BLaER1 treated with 17β-estradiol and CSF1 and Interleukin-3, amounts not matched to agents 10 nM and 100 nM (cell line): ENCODE data around the gene NUDT11.
"Not testable (repeated sequence)": the region's sequence is repeated elsewhere in the genome, so short reads cannot be mapped to it uniquely, and the experiment has no call there.

Experiments used
- H3K27ac ChIP-seq, 11 experiments: shearing (Covaris generic); formaldehyde crosslinking; 2 replicates each; pipeline ENCODE4 v1.8.1; 2022
- H3K27me3 ChIP-seq, 11 experiments: shearing (Covaris generic); formaldehyde crosslinking; 2 replicates each; pipeline ENCODE4 v1.8.1; 2022
- H3K36me3 ChIP-seq, 11 experiments: shearing (Covaris generic); formaldehyde crosslinking; 2 replicates each; pipeline ENCODE4 v1.8.1; 2022
- H3K4me1 ChIP-seq, 10 experiments: shearing (Covaris generic); formaldehyde crosslinking; 2 replicates each; pipeline ENCODE4 v1.8.1; 2022
- H3K4me2 ChIP-seq, 11 experiments: shearing (Covaris generic); formaldehyde crosslinking; 2 replicates each; pipeline ENCODE4 v1.8.1; 2022
- H3K4me3 ChIP-seq, 10 experiments: shearing (Covaris generic); formaldehyde crosslinking; 2 replicates each; pipeline ENCODE4 v1.8.1; 2022
- H3K9ac ChIP-seq, 11 experiments: shearing (Covaris generic); formaldehyde crosslinking; 2 replicates each; pipeline ENCODE4 v1.8.1; 2022
- H3K9me3 ChIP-seq, 11 experiments: shearing (Covaris generic); formaldehyde crosslinking; replicated peaks in 1 of 11; 2 replicates each; pipeline ENCODE4 v1.8.1; 2022
- H4K20me1 ChIP-seq, 11 experiments: shearing (Covaris generic); formaldehyde crosslinking; 2 replicates each; pipeline ENCODE4 v1.8.1; 2022
- Cebpa-rat ChIP-seq, 11 experiments: shearing (Covaris generic); IDR thresholded peaks; 2 replicates each; pipeline ENCODE4 v1.8.1; 2022

The NUDT11 gene

DNA sequence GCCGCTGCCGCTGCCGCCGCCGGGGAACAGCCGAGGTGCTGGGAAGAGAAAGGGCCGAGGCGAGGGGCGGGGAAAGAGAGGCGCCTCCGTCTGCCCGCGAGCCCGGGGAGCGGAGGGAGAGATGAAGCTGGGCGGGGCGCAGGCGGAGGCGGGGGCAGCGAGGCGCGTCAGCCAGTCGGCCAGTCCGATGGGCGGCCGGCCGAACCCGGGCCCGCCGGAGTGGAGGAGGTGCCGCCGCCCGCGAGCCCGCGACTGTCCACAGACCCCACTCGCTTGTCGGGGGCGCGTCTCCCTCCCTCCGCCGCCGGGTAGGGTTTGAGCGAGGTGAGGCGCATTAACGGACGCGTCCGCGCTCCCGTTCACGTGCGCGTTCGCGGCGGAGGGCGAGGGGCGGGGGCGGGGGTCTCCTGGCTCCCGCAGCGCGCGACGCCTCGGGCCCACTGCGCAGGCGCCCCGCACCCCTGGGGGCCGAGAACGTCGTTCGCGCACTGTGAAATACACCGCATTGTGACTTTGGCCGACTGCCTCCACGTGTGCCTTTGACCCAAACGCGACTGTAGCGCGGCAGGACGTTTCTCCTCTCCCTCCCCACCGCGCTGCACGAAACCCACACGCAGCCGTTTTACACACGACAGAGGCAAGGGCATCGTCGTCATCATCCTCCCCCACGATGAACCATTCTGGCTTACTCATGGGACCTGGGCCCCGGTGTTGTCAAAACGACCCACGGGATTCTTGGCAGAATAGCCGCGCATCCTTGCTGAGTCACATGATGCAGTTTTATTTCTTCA, at the start of gene NUDT11:
TSS of gene NUDT11 (minus strand) at position 92 of the 791 bp plus-strand sequence. CDS start 148 bp downstream, outside the sequence.
- Histone ChIP-seq H4K20me1 (peaks cover 0 to 25% (median 10%) of the 10 kb centered on the region in 11 experiments; a peak in 8 of 22 replicates), H3K4me1 (peaks cover 7 to 25% (median 15%) of the 10 kb centered on the region in 10 experiments; a peak in 17 of 20 replicates), H3K27ac (peak within 1 kb of the TSS in 10 of 11 experiments; percentile 36 to 82 (median 73); a peak in 20 of 22 replicates), H3K36me3 (no peaks in the 10 kb centered on the region), H3K4me2 (peak within 1 kb of the TSS; percentile 51 to 80 (median 70)), H3K9ac (peak within 1 kb of the TSS in 10 of 11 experiments; percentile 69 to 83 (median 78); a peak in 20 of 22 replicates), H3K4me3 (peak within 1 kb of the TSS; percentile 61 to 76 (median 68)), H3K9me3 (peaks cover 5 to 25% (median 14%) of the 10 kb centered on the region in 11 experiments; a peak in 17 of 22 replicates), H3K27me3 (peaks cover 41 to 64% (median 48%) of the 10 kb centered on the region in 11 experiments)
- no peak for TF ChIP-seq Cebpa-rat (IDR thresholded peaks at IDR 0.05)

DNA sequence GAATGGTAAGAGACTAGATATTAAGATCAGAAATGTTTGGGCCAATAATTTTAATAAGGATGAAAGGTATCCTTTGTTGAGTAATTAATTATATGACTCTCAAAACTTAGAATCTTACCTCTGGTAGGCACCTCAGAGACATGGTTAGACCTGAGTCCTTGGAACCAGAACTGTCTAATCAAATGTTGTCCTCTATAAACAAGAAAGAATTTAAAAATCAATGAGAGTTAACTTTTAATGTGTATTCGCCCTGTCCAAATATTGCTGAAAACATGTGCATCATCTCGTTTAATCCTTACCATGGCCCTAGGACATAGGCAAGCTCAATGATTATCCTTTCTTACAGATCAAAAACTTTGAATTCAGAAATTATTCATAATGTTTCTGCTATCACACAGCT, 24.0 kb upstream of the NUDT11 start:
- no peak overlapping the region for H3K27ac ChIP-seq
- no peaks in the 10 kb centered on the region for H3K36me3 ChIP-seq
- H3K4me1 ChIP-seq = no peaks in the 10 kb centered on the region
- H3K27me3 ChIP-seq = peaks cover 51 to 76% (median 67%) of the 10 kb centered on the region in 11 experiments
- no peak overlapping the region for H3K4me3 ChIP-seq
- peaks cover 0 to 4% (median 0%) of the 10 kb centered on the region in 11 experiments; a peak in 2 of 22 replicates for H4K20me1 ChIP-seq
- peaks cover 0 to 17% (median 6%) of the 10 kb centered on the region in 11 experiments; a peak in 10 of 22 replicates for H3K9me3 ChIP-seq
- no peak overlapping the region for H3K4me2 ChIP-seq
- no peak overlapping the region for H3K9ac ChIP-seq
- no peak for TF ChIP-seq Cebpa-rat (IDR thresholded peaks at IDR 0.05)

DNA sequence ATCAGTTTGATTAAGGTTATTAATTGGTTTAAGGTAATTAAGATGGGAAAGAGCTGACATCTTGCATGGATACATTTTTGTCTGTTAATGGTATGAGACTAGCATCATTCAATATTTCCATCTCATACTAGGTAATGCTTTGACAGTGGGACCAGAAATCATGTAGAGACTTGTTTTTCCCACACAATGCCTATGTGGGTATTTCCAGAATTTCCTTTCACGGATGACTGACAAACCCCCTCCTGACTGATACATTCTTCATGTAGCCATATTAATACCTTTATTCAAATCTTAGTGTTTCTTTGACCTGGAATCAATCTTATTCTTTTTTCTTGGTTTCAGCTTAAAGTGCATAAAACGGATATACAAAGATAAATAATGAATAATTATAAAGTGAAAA, 22.7 kb upstream of the NUDT11 start:
- not testable (repeated sequence) for H3K36me3 ChIP-seq, H3K9ac ChIP-seq, H3K27ac ChIP-seq, H3K4me2 ChIP-seq, H3K4me1 ChIP-seq, H4K20me1 ChIP-seq, H3K4me3 ChIP-seq
- H3K9me3 ChIP-seq = peaks cover 0 to 22% (median 6%) of the 10 kb centered on the region in 11 experiments; a peak in 10 of 22 replicates
- peaks cover 38 to 63% (median 55%) of the 10 kb centered on the region in 11 experiments for H3K27me3 ChIP-seq

DNA sequence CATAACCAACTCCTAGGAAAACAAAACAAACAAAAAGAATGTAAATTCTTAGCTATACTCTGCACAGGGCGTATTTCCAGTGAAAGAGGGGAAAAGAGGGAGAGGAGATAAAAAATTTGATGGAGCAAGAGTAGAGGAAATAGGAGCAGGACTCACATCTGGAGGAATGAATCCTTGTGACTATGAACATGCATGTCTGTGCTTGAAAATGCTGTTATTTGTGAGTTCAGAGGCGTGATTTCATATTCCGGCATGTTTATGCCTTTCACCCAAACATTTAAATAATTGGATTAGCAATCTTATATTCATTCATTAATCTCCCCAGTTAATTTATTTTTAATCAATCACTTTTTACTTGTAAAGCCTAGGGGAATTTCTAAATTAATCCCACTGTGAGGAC, 11.2 kb upstream of the NUDT11 start:
- Histone ChIP-seq H4K20me1 (no peaks in the 10 kb centered on the region; a peak in 1 of 22 replicates), H3K36me3 (no peaks in the 10 kb centered on the region), H3K4me1 (no peaks in the 10 kb centered on the region), H3K4me3 (no peak overlapping the region), H3K27ac (no peak overlapping the region), H3K4me2 (no peak overlapping the region), H3K9me3 (peaks cover 0 to 6% (median 0%) of the 10 kb centered on the region in 11 experiments; a peak in 3 of 22 replicates), H3K27me3 (peaks cover 65 to 92% (median 87%) of the 10 kb centered on the region in 11 experiments), H3K9ac (no peak overlapping the region)
- no peak for TF ChIP-seq Cebpa-rat (IDR thresholded peaks at IDR 0.05)

DNA sequence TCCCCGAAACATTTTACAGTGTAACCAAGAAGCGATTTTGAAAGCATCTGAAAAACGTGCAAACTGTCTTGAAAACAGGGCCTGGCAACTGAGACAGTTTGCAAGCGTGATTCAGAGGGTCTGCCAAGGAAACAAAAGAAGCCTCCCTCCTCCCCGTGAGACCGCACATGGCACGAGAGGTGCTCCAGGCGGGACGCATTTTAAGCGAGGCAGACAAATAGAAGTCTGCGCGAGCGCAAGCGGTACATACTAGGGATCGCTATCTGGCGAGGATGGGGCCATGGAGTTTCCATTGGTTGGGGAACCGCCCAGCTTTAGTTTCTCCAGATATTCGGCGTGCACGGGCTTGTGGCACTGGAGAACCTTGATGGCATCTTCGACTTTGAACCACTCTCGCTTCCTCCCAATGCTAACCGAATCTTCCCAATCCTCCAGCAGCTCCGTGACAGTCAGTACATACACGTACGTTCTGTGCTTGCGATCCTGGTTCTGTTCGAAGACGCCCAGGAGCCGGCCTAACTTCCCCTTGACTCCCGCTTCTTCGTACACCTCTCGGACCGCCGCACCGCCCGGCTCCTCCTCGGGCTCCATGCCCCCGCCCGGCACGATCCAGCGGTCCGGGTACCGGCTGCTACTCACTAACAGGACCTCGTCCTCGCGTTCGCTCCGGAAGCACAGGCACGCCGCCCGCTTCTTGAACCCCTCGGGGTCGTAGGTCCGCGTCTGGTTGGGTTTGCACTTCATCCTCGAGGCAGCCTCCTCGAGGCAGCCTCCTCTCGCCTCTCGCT, 497 bp downstream of the NUDT11 start:
- peaks cover 5 to 25% (median 14%) of the 10 kb centered on the region in 11 experiments; a peak in 17 of 22 replicates for H3K9me3 ChIP-seq
- not testable (repeated sequence) for H3K36me3 ChIP-seq
- peaks cover 7 to 27% (median 15%) of the 10 kb centered on the region in 10 experiments; a peak in 17 of 20 replicates for H3K4me1 ChIP-seq
- peaks cover 44 to 64% (median 49%) of the 10 kb centered on the region in 11 experiments for H3K27me3 ChIP-seq
- peak overlapping the region in 9 of 11 experiments; percentile 72 to 82 (median 73); a peak in 19 of 22 replicates for H3K27ac ChIP-seq
- peak overlapping the region in 10 of 11 experiments; percentile 69 to 83 (median 78); a peak in 20 of 22 replicates for H3K9ac ChIP-seq
- peaks cover 0 to 33% (median 18%) of the 10 kb centered on the region in 11 experiments; a peak in 8 of 22 replicates for H4K20me1 ChIP-seq
- peak overlapping the region; percentile 51 to 80 (median 66); a peak in 19 of 22 replicates for H3K4me2 ChIP-seq
- peak overlapping the region; percentile 61 to 76 (median 68) for H3K4me3 ChIP-seq

DNA sequence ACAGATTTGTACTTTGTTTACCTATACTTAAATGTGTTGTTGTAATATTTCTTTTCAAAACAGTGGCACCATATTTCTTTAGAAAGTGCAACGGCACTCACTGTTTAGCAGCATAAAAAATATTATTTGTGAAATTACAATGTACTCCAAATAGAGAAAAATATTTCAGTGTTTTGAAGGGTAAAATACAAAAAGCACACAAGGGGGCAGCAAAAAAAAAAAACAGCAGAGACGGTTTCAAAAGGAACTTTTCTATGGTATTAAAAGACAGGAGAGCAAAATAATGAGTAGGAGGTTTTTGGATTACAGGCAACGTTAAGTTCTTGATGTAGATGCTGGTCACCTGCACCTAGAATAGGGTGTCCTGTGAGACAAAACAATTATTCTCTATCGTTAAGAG, 2.0 kb downstream of the NUDT11 start:
- H3K4me3 ChIP-seq = peak overlapping the region in 8 of 10 experiments; percentile 65 to 76 (median 68); a peak in 16 of 20 replicates
- peaks cover 5 to 25% (median 14%) of the 10 kb centered on the region in 11 experiments; a peak in 17 of 22 replicates for H3K9me3 ChIP-seq
- H3K4me2 ChIP-seq = peak overlapping the region; percentile 46 to 78 (median 69); a peak in 21 of 22 replicates
- H3K27ac ChIP-seq = peak overlapping the region in 1 of 11 experiments; percentile 30; a peak in 1 of 22 replicates
- H3K36me3 ChIP-seq = peaks cover 0 to 12% (median 0%) of the 10 kb centered on the region in 11 experiments; a peak in 4 of 22 replicates
- H3K4me1 ChIP-seq = peaks cover 7 to 27% (median 15%) of the 10 kb centered on the region in 10 experiments; a peak in 17 of 20 replicates
- no peak for TF ChIP-seq Cebpa-rat (IDR thresholded peaks at IDR 0.05)
- H3K9ac ChIP-seq = peak overlapping the region in 7 of 11 experiments; percentile 77 to 83 (median 81); a peak in 14 of 22 replicates
- H3K27me3 ChIP-seq = peaks cover 43 to 64% (median 54%) of the 10 kb centered on the region in 11 experiments
- peaks cover 0 to 35% (median 19%) of the 10 kb centered on the region in 11 experiments; a peak in 9 of 22 replicates for H4K20me1 ChIP-seq

DNA sequence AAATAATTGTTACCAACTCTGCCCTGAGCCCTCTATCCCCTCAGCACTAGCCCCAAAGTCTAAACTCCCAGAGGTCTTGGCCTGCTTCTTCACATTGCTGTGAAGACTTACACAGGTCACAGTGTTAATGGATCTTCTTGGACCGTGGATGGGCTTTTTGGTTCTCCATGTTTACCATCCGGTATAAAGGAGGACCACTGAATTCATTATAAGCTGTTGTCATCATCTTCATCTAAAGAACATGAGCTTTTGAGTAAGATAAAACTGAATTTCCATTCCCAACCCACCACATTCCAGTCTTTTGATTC, 8.5 kb downstream of the NUDT11 start:
- no peak overlapping the region for H3K4me2 ChIP-seq
- peaks cover 0 to 27% (median 16%) of the 10 kb centered on the region in 11 experiments; a peak in 11 of 22 replicates for H4K20me1 ChIP-seq
- no peak overlapping the region for H3K4me3 ChIP-seq
- no peak for TF ChIP-seq Cebpa-rat (IDR thresholded peaks at IDR 0.05)
- H3K4me1 ChIP-seq = peaks cover 7 to 18% (median 11%) of the 10 kb centered on the region in 10 experiments; a peak in 17 of 20 replicates
- no peaks in the 10 kb centered on the region for H3K9me3 ChIP-seq
- H3K27ac ChIP-seq = peak overlapping the region in 2 of 11 experiments; percentile 47 to 59; a peak in 5 of 22 replicates
- H3K27me3 ChIP-seq = peaks cover 74 to 96% (median 88%) of the 10 kb centered on the region in 11 experiments
- H3K36me3 ChIP-seq = peaks cover 0 to 12% (median 0%) of the 10 kb centered on the region in 11 experiments; a peak in 4 of 22 replicates
- no peak overlapping the region for H3K9ac ChIP-seq

DNA sequence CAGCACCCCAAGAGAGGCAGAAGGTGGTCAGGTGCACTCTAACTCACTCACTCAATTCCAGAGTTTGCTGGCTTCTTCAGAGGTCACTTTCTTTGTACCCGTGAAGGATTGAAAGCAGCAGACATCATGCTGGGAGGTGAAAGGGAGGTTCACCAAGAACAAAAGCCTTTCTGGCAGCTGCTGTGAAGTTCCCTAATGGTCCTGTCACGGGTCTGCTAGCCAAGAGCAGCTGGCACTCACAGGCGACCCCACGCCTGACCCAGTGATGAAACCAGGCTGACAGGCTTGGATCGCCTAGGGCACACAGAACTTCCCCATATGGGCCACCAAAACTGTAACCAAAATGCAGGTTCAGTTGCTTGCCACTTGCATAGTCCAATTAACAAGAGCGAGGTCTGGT, 11.8 kb downstream of the NUDT11 start:
- Histone ChIP-seq H3K36me3 (no peaks in the 10 kb centered on the region), H3K4me3 (no peak overlapping the region), H3K9ac (no peak overlapping the region), H3K4me1 (no peaks in the 10 kb centered on the region), H3K4me2 (no peak overlapping the region), H3K27me3 (peaks cover 75 to 96% (median 88%) of the 10 kb centered on the region in 11 experiments), H3K27ac (no peak overlapping the region), H3K9me3 (peaks cover 3 to 19% (median 14%) of the 10 kb centered on the region in 11 experiments; a peak in 20 of 22 replicates), H4K20me1 (peaks cover 0 to 10% (median 0%) of the 10 kb centered on the region in 11 experiments; a peak in 6 of 22 replicates)
- TF ChIP-seq Cebpa-rat (IDR thresholded peaks at IDR 0.05) = no peak

DNA sequence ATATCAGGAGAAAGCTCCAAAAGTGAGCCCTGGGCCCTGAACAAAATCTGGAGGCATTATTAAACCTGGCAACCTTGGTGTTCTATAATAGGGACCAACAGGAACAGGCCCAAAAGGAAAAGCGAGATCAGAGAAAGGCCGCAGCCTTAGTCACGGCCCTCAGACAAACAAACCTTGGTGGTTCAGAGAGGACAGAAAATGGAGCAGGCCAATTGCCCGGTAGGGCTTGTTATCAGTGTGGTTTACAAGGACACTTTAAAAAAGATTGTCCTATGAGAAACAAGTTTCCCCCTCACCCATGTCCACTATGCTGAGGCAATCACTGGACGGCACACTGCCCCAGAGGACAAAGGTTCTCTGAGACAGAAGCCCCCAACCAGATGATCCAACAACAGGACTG, 14.0 kb downstream of the NUDT11 start:
- Histone ChIP-seq H4K20me1 (peaks cover 0 to 10% (median 0%) of the 10 kb centered on the region in 11 experiments; a peak in 4 of 22 replicates), H3K9me3 (peaks cover 11 to 29% (median 24%) of the 10 kb centered on the region in 11 experiments; a peak in 21 of 22 replicates), H3K27me3 (peaks cover 80 to 100% (median 95%) of the 10 kb centered on the region in 11 experiments)
- not testable (repeated sequence) for H3K9ac ChIP-seq, H3K4me2 ChIP-seq, H3K36me3 ChIP-seq, H3K4me3 ChIP-seq, H3K27ac ChIP-seq, H3K4me1 ChIP-seq
